DMS53 treated with DMSO at 0.1 percent for 48 hours (cell line): ENCODE results near the gene DHX32.
A peak's percentile ranks its signal among the peaks of the same experiment; 100 is the strongest.
"Not testable (repeated sequence)": the region's sequence is repeated elsewhere in the genome, so short reads cannot be mapped to it uniquely, and the experiment has no call there.

Experiments
- DNase-seq: peaks from one replicate; lab custom pipeline; 2025; ENCODE audit not compliant: unreplicated experiment; lab: John Stamatoyannopoulos, UW

Gene DHX32, protein sequence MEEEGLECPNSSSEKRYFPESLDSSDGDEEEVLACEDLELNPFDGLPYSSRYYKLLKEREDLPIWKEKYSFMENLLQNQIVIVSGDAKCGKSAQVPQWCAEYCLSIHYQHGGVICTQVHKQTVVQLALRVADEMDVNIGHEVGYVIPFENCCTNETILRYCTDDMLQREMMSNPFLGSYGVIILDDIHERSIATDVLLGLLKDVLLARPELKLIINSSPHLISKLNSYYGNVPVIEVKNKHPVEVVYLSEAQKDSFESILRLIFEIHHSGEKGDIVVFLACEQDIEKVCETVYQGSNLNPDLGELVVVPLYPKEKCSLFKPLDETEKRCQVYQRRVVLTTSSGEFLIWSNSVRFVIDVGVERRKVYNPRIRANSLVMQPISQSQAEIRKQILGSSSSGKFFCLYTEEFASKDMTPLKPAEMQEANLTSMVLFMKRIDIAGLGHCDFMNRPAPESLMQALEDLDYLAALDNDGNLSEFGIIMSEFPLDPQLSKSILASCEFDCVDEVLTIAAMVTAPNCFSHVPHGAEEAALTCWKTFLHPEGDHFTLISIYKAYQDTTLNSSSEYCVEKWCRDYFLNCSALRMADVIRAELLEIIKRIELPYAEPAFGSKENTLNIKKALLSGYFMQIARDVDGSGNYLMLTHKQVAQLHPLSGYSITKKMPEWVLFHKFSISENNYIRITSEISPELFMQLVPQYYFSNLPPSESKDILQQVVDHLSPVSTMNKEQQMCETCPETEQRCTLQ

DNA sequence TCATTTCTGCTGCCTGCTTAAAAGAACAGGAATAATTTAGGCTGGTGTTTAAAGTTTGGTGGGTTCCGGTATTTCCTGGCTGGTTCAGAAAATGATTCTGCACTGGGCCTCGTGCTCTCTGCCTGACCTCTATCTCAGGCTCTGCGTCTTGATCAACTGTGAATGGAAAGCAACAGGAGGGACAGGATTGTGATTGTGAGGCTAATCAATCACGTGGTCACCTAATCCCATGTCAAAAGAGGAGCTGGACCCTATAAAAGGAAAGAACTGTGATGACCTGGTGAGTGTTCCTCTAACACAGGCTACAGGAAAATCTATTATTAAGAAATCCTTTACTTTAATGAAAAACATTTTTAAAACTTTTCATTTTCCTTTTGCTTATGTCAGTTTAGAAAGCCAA lies at the start of gene DHX32:
DHX32 (minus strand) TSS at position 101 of the 400 bp plus-strand sequence. CDS start 468 bp downstream, outside the sequence.
- no peak for DNase-seq

DNA sequence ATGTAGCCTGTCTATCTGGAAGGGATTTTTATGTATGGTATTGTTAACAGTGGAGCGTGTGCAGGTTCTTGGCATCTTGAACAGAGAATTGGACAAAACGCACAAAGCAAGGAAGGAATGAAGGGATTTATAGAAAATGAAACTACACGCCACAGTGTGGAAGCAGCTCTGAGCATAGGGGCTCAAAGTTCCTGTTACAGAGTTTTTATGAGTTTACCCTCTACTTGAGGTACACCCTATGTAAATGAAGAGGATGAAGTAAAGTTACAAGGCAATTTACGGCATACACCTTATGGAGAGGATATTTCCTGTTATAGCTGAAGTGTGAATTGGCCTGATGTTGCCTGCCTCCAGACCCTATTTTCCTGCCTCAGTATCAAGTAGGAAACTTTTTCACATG lies 48.5 kb upstream of the DHX32 start:
- no peak for DNase-seq

GRCh38 chr10:125928928-125929585 lies 48.0 kb upstream of the DHX32 start:
- no peak for DNase-seq

GRCh38 chr10:125927265-125927664 lies 46.2 kb upstream of the DHX32 start:
- DNase-seq: not testable (repeated sequence)

GRCh38 chr10:125926247-125926646 lies 45.2 kb upstream of the DHX32 start:
- no peak for DNase-seq

GRCh38 chr10:125925262-125925834 lies 44.3 kb upstream of the DHX32 start:
- DNase-seq: no peak

DNA sequence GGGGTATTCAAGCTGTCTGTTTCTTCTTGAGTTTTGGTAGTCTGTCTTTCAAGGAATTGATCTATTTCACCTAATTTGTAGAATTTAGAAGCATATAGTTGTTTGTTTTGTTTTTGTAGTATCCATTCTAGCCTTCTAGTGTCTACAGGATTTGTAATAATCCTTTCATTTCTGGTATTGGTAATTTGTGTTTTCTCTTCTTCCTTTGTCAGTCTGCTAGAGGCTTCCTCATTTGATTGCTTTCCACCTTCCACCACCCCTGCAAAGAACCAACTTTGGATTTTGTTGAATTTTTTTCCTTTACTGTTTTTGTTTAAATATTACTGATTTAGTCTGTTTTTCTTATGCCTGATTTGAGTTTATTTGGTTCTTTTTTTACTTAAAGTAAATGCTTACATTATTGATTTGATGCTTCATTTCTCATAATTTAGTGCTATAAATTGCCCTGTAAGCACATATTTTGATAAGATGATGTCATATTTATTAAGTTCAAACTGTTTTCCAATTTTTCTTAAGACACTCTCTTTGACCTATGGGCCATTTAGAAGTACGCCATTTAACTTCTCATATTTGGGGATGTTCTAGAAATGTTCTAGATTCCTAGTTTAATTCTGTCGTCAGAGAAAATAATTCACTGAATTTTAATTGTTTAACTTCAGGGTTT lies 40.7 kb upstream of the DHX32 start:
- not testable (repeated sequence) for DNase-seq

DNA sequence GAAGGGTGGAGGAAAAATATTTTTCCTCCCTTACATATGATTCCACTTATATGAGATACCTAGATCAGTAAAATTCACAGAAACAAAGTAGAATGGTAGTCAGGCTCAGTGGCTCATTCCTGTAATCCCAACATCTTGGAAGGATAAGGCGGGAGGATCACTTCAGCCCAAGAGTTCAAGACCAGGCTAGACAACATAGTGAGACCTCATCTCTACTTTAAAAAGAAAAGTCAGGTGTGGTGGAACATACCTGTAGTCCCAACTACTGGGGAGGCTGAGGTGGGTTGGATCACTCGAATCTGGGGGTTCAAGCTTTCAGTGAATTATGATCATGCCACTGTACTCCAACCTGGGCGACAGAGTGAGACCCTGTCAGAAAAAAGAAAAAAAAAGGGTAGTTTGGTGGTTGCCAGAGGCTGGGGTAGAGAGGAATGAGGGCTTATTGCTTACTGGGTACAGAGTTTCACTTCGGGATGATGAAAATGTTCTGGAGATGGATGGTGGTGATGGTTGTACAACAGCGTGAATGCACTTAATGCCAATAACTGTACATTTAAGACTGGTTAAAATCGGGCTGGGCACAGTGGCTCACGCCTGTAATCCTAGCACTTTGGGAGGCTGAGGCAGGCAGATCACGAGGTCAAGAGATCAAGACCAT lies 36.7 kb upstream of the DHX32 start:
- not testable (repeated sequence) for DNase-seq

GRCh38 chr10:125916977-125917376 lies 35.9 kb upstream of the DHX32 start:
- no peak for DNase-seq

GRCh38 chr10:125913277-125913676 lies 32.2 kb upstream of the DHX32 start:
- peak; percentile 12 for DNase-seq

DNA sequence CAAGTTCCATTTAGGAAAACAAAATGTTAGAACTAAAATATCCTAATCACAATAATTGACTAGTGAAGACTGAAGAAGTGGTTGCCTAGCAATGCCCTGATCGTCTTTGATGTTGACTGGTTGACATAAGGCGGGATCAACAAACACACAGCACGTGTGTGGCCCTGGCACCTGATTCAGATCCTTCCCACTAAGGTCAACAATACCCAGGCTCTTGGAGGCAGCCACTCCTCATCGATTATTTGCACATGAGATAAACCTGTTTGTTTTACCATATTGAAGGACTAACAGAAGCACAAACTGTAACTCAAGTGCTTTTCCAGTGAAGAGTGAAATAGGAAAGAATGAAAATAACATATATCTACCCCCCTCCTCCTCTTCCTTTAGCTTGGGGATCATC lies 30.9 kb upstream of the DHX32 start:
- DNase-seq: peak; percentile 97

- DNase-seq: no peak
Observed at GRCh38 chr10:125911145-125911544, 30.1 kb upstream of the DHX32 start.

DNA sequence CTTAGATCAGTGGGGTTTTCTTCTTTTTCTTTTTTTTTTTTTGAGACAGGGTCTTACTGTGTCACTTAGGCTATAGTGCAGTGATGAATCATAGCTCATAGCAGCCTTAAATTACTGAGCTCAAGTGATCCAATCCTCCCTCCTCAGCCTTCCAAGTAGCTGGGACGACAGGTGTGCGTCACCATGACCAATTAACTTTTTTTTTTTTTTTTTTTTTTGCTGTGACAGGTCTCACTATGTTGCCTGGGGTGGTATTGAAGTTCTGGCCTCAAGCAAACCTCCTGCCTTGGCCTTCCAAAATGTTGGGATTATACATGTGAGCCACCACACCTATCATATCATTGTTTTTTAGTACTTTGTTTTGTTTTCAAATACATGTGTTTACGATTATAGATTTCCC lies 28.4 kb upstream of the DHX32 start:
- not testable (repeated sequence) for DNase-seq

- DNase-seq: not testable (repeated sequence)
Observed at GRCh38 chr10:125908813-125909212, 27.7 kb upstream of the DHX32 start.

- not testable (repeated sequence) for DNase-seq
Observed at GRCh38 chr10:125907598-125907997, 26.5 kb upstream of the DHX32 start.

DNA sequence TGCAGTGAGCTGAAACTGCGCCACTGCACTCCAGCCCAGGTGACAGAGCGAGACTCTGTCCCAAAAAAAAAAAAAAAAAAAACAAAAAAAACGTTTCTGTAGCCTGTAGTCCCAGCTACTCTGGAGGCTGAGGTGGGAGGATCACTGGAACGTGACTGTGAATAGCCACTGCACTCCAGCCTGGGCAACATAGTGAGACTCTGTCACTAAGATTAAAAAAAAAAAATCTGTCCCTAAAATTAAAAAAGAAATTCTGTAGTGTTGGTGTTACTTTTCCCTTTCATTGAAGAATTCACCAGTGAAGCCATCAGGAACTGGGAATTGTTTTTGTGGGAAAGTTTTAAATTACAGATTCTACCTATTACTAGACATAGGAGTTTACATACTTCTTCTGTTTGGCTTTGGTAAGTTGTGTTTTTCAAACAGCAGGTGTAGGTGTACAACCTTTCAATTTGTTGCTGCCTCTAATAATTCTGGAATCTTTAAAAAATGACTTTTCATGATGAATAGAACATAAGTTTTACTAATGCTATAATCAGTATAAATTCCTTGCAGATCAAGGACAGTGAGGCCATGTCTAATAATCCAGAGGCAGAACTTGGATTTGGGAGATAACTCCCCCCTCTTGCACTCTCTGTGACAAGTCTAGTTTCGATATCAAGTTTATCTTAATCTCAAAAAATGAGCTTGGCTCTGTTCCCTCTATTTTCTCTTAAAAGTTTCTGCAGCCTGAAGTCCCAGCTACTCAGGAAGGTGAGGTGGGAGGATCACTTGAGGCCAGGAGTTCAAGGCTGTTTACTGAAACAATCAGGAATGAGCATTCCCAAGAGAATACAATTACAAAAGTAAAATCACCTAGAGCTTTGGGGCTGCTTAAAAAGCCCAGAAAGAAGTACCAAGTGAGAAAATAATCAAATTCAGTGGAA lies 24.2 kb upstream of the DHX32 start:
- not testable (repeated sequence) for DNase-seq

GRCh38 chr10:125903135-125903640 lies 22.1 kb upstream of the DHX32 start:
- not testable (repeated sequence) for DNase-seq

DNA sequence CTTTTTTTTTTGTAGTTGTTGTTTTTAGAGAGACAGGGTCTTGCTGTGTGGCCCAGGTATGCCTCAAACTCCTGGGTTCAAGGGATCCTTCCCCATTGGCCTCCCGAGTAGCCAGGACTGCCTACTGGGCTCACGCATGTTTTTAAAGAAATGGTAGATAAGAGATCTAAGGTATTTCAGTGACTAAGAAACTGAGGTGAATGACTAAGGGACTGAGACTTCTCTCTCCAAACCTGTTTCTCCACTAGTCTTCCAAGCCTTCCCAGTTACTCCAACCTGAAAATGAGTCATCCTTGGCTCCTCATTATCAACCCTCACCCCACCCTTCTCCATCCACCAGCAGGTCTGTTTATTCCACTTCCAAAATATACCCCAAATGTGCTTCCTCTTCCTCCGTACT lies 19.9 kb upstream of the DHX32 start:
- not testable (repeated sequence) for DNase-seq

DNA sequence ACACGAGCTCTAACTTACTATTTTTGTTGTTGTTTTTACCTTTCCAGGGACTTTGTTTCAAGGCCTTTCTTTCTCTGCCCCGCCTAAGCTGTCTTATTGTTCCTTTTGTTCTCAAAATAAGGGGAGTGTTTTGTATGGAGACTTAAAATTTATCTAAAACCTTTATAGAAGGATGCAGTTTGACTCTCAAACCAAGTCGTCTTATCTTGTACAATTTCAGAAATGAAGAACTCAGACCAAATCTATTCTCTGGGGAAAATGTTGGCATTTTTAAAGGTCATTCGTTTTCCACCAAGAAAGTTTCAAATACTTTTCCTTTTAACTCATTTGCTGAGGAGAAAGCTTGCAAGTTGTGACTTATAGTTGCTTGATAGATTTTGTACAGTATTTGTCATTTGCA lies 16.2 kb upstream of the DHX32 start:
- not testable (repeated sequence) for DNase-seq
